ENCODE measurements around the gene TOM1L1.

Gene TOM1L1

GRCh38 chr17:54947396-54947795, 46.7 kb downstream of the TOM1L1 start:
- H3K4me1 ChIP-seq = no peaks in the 10 kb centered on the region
- TF ChIP-seq CTCF (IDR thresholded peaks at IDR 0.05) = no peak
- no peak overlapping the region for H3K4me3 ChIP-seq (ENCODE audit: low read depth, low read length)
- H3K79me2 ChIP-seq = no peaks in the 10 kb centered on the region
- H3K4me2 ChIP-seq (ENCODE audit: low read length) = no peak overlapping the region
- H3K27ac ChIP-seq = no peak overlapping the region
- no peak overlapping the region for H2AFZ ChIP-seq
- H3K27me3 ChIP-seq (ENCODE audit: control insufficient read depth, insufficient read depth, low read length) = no peaks in the 10 kb centered on the region
- H3K9ac ChIP-seq = no peak overlapping the region
- H3K9me3 ChIP-seq (ENCODE audit: control insufficient read depth, low read length) = no peaks in the 10 kb centered on the region
- H3K36me3 ChIP-seq (ENCODE audit: control insufficient read depth, insufficient read depth, low read length) = no peaks in the 10 kb centered on the region

GRCh38 chr17:54948380-54948779, 47.7 kb downstream of the TOM1L1 start:
- no peaks in the 10 kb centered on the region for H3K9me3 ChIP-seq (ENCODE audit: control insufficient read depth, low read length)
- no peaks in the 10 kb centered on the region for H3K36me3 ChIP-seq (ENCODE audit: control insufficient read depth, insufficient read depth, low read length)
- H3K27ac ChIP-seq = no peak overlapping the region
- H3K79me2 ChIP-seq = no peaks in the 10 kb centered on the region
- H3K9ac ChIP-seq = no peak overlapping the region
- H2AFZ ChIP-seq = no peak overlapping the region
- no peak overlapping the region for H3K4me3 ChIP-seq (ENCODE audit: low read depth, low read length)
- no peaks in the 10 kb centered on the region for H3K27me3 ChIP-seq (ENCODE audit: control insufficient read depth, insufficient read depth, low read length)
- no peak for TF ChIP-seq CTCF (IDR thresholded peaks at IDR 0.05)
- H3K4me1 ChIP-seq = no peaks in the 10 kb centered on the region
- H3K4me2 ChIP-seq (ENCODE audit: low read length) = no peak overlapping the region

GRCh38 chr17:54950116-54950515, 49.5 kb downstream of the TOM1L1 start:
- TF ChIP-seq CTCF (IDR thresholded peaks at IDR 0.05) = no peak
- Histone ChIP-seq H3K27me3 (ENCODE audit: control insufficient read depth, insufficient read depth, low read length) (no peaks in the 10 kb centered on the region), H3K4me1 (no peaks in the 10 kb centered on the region), H3K4me2 (ENCODE audit: low read length) (no peak overlapping the region), H3K4me3 (ENCODE audit: low read depth, low read length) (no peak overlapping the region), H3K9ac (no peak overlapping the region), H2AFZ (no peak overlapping the region), H3K9me3 (ENCODE audit: control insufficient read depth, low read length) (no peaks in the 10 kb centered on the region), H3K27ac (no peak overlapping the region), H3K36me3 (ENCODE audit: control insufficient read depth, insufficient read depth, low read length) (no peaks in the 10 kb centered on the region), H3K79me2 (no peaks in the 10 kb centered on the region)

- Histone ChIP-seq H3K4me3 (ENCODE audit: low read depth, low read length) (no peak overlapping the region), H3K9ac (no peak overlapping the region), H3K27ac (no peak overlapping the region), H3K79me2 (no peaks in the 10 kb centered on the region), H3K4me1 (no peaks in the 10 kb centered on the region), H3K27me3 (ENCODE audit: control insufficient read depth, insufficient read depth, low read length) (no peaks in the 10 kb centered on the region), H3K9me3 (ENCODE audit: control insufficient read depth, low read length) (no peaks in the 10 kb centered on the region), H2AFZ (no peak overlapping the region), H3K36me3 (ENCODE audit: control insufficient read depth, insufficient read depth, low read length) (no peaks in the 10 kb centered on the region), H3K4me2 (ENCODE audit: low read length) (no peak overlapping the region)
- no peak for TF ChIP-seq CTCF (IDR thresholded peaks at IDR 0.05)
Measured at GRCh38 chr17:54951286-54951685, 50.6 kb downstream of the TOM1L1 start.

GRCh38 chr17:54956791-54957190, 56.1 kb downstream of the TOM1L1 start:
- H3K9ac ChIP-seq = no peak overlapping the region
- no peak for TF ChIP-seq CTCF (IDR thresholded peaks at IDR 0.05)
- no peaks in the 10 kb centered on the region for H3K79me2 ChIP-seq
- H3K4me2 ChIP-seq (ENCODE audit: low read length) = no peak overlapping the region
- no peak overlapping the region for H3K27ac ChIP-seq
- no peaks in the 10 kb centered on the region for H3K36me3 ChIP-seq (ENCODE audit: control insufficient read depth, insufficient read depth, low read length)
- no peaks in the 10 kb centered on the region for H3K9me3 ChIP-seq (ENCODE audit: control insufficient read depth, low read length)
- H3K27me3 ChIP-seq (ENCODE audit: control insufficient read depth, insufficient read depth, low read length) = no peaks in the 10 kb centered on the region
- no peaks in the 10 kb centered on the region for H3K4me1 ChIP-seq
- no peak overlapping the region for H3K4me3 ChIP-seq (ENCODE audit: low read depth, low read length)
- H2AFZ ChIP-seq = no peak overlapping the region

Data from parathyroid adenoma (tissue), 2 donors.